PC-9 (cell line): ENCODE data around the gene ADAMTS16. TPM values are rescaled to one million over a fixed set of nuclear protein-coding genes. Genes with fewer than 3 reads are reported as not detected.

ENCODE experiments used
- BruUV-seq: library from RNA; stranded (reverse); fragments of 400-500 nt; replicated peaks from 2 replicates; lab custom pipeline; 2021; lab: Mats Ljungman, UMichigan
- CTCF ChIA-PET: fragments of 300-600 bp; sonication (Branson Sonifier 250); formaldehyde crosslinking; loops from one replicate; lab custom pipeline; 2022; ENCODE audit warnings: antibody characterized with exemption; lab: Charles Lee
- POLR2A ChIA-PET: fragments of 300-600 bp; sonication (Branson Sonifier 250); formaldehyde crosslinking; loops from one replicate; lab custom pipeline; 2022; ENCODE audit warnings: antibody characterized with exemption; ENCODE audit not compliant: unreplicated experiment; lab: Charles Lee
- DNase-seq, 2 experiments: peaks; one replicate each; pipeline versions ENCODE4 v3.0.0 to v3.0.0-alpha.2; 2015 to 2022; ENCODE audit warnings: mixed read lengths in 1 of 2
- H2AFZ ChIP-seq: fragments of 200-600 bp; sonication (generic); 2 replicates; pipeline ENCODE4 v1.8.1; 2017; ENCODE audit warnings: antibody characterized with exemption
- H3F3A ChIP-seq: fragments of 200-600 bp; sonication (generic); 2 replicates; pipeline ENCODE4 v1.8.1; 2017; ENCODE audit warnings: antibody characterized with exemption, mild to moderate bottlenecking, low read depth; ENCODE audit not compliant: insufficient read depth
- H3K27ac ChIP-seq: fragments of 200-600 bp; sonication (generic); 2 replicates; pipeline ENCODE4 v1.6.1; 2016; ENCODE audit warnings: mixed run types
- H3K27me3 ChIP-seq: fragments of 200-600 bp; sonication (generic); 2 replicates; pipeline ENCODE4 v1.6.1; 2016; ENCODE audit warnings: low read depth, mixed run types; ENCODE audit not compliant: insufficient read depth
- H3K36me3 ChIP-seq: fragments of 200-600 bp; sonication (generic); 2 replicates; pipeline ENCODE4 v1.6.1; 2016; ENCODE audit warnings: low read depth, mixed run types
- H3K4me1 ChIP-seq: fragments of 200-600 bp; sonication (generic); replicated peaks from 2 replicates; pipeline ENCODE4 v1.6.1; 2016; ENCODE audit warnings: mixed run types; ENCODE audit not compliant: insufficient read depth
- H3K4me2 ChIP-seq: fragments of 200-600 bp; sonication (generic); 2 replicates; pipeline ENCODE4 v1.6.1; 2017; ENCODE audit warnings: mixed run types
- H3K4me3 ChIP-seq: fragments of 200-600 bp; sonication (generic); 2 replicates; pipeline ENCODE4 v1.6.1; 2016; ENCODE audit warnings: mixed run types
- H3K79me2 ChIP-seq: fragments of 200-600 bp; sonication (generic); 2 replicates; pipeline ENCODE4 v1.6.1; 2017; ENCODE audit warnings: low read depth, mixed run types
- H3K9me2 ChIP-seq: fragments of 200-600 bp; sonication (generic); 2 replicates; pipeline ENCODE4 v1.8.1; 2017; ENCODE audit warnings: mild to moderate bottlenecking; ENCODE audit not compliant: insufficient read depth
- H3K9me3 ChIP-seq: fragments of 200-600 bp; sonication (generic); 2 replicates; pipeline ENCODE4 v1.8.1; 2016; ENCODE audit warnings: low read depth; ENCODE audit not compliant: insufficient read depth
- H4K20me1 ChIP-seq: fragments of 200-600 bp; sonication (generic); 2 replicates; pipeline ENCODE4 v1.8.1; 2017; ENCODE audit not compliant: insufficient read depth
- EZH2 ChIP-seq: fragments of 200-600 bp; sonication (generic); IDR thresholded peaks from 2 replicates; pipeline ENCODE4 v1.8.0; 2017; ENCODE audit warnings: antibody characterized with exemption, low read depth
- intact Hi-C: fragments of 100-400 bp; cut with micrococcal nuclease; formaldehyde crosslinking; loops from one replicate; pipeline ENCODE4 v1.10.0; 2022; ENCODE audit not compliant: unreplicated experiment
- total RNA-seq: library from RNA; stranded (reverse); gene quantifications from 2 replicates; pipeline ENCODE4 v1.2.3, GENCODE V29; 2021
- TF ChIP-seq, protein P1 (sequence below): fragments of 200-600 bp; sonication (generic); conservative IDR thresholded peaks from 2 replicates; pipeline ENCODE4 v1.6.1; 2017; ENCODE audit warnings: mixed run types, antibody characterized with exemption, mild to moderate bottlenecking, moderate library complexity

Gene ADAMTS16
- total RNA-seq, 1 experiment from 2014 or later, result 26.4 TPM

DNA sequence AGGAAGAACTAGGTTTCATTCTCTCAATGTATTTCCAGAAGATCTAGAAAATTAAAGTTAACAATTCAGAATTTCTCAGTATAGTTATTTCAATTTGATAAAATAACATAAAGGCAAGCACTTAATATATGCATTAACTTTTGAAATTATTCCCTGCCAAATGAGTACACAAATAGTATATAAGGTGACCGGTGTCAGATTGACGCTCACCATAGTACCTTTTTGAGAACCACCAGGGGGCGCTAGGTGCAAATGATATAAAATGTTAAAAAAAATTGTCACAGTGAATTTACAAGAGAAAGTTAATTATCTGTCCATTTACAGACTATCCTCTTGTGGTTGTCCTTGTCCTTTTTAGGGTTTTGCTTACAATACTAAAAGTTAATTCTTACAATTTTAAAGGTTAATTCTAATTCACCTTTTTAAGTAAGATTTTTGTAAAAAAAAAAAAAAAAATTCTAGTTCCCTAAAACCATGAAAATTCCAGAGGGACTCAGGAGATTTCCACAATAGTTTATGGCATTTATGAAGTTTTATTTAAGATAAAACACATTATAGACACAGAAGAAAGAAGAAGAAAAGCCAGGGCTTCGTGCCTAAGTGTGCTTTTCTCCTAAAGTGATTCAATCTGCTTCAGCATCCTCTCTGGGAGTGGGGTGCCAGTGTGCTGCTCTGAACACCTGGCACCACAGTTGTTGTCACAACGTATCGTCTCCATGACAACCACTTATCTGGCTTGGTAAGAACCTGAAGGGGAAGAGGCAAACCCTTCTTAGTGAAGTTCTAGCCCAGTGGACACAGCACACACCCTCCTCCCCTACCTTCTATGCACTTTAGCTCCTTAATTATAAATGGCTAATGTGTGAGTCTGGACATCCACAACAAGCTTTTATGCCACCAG is 1.7 kb downstream of the ADAMTS16 start:
- CTCF ChIA-PET, result interaction anchor here (0.6 to 0.8 kb wide), 3 partner anchors 254 to 444 kb away, joined by 3 to 7 read pairs (median 4); no protein-coding TSS in a partner anchor

DNA sequence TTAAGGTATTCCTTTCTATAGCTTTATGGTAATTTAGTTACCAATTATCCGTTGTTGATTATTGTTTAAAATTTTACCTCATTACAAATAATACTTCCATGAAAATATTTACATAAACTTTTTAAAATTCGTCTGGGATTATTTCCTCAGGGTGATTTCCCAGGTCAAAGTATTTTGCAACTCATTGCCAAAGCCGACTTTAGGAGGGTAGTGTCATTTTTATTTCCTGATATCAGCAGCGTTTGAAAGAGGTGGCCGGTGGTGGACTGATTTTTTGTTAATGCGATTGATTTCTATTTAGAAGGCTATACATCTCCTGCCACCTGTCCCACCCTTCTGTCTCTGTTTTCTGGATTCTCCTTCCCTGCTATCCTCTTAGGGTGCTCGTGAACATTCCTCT is 4.3 kb downstream of the ADAMTS16 start:
- Histone ChIP-seq H3K4me2 (no peak overlapping the region), H3F3A (peaks cover 30% of the 10 kb centered on the region), H3K9me2 (no peaks in the 10 kb centered on the region), H3K4me3 (no peak overlapping the region), H3K27ac (peak overlapping the region; percentile 92), H3K9me3 (peaks cover 11% of the 10 kb centered on the region), H3K36me3 (no peaks in the 10 kb centered on the region), H3K27me3 (no peaks in the 10 kb centered on the region), H2AFZ (no peak overlapping the region), H4K20me1 (no peaks in the 10 kb centered on the region), H3K4me1 (peaks cover 40% of the 10 kb centered on the region), H3K79me2 (peaks cover 30% of the 10 kb centered on the region)
- ChIA-PET POLR2A (no interaction called here), CTCF (interaction anchor here (0.7 to 1.0 kb wide), 2 partner anchors 26 to 200 kb away, joined by 3 read pairs; no protein-coding TSS in a partner anchor)
- intact Hi-C loops, result loop anchor here (5.0 to 10.0 kb wide), 2 partner anchors 277 to 1490 kb away; partner anchors contain the start of genes NSUN2 and SRD5A1
- DNase-seq, result no peak
- TF ChIP-seq EZH2, result no peak
- TF ChIP-seq, protein P1, sequence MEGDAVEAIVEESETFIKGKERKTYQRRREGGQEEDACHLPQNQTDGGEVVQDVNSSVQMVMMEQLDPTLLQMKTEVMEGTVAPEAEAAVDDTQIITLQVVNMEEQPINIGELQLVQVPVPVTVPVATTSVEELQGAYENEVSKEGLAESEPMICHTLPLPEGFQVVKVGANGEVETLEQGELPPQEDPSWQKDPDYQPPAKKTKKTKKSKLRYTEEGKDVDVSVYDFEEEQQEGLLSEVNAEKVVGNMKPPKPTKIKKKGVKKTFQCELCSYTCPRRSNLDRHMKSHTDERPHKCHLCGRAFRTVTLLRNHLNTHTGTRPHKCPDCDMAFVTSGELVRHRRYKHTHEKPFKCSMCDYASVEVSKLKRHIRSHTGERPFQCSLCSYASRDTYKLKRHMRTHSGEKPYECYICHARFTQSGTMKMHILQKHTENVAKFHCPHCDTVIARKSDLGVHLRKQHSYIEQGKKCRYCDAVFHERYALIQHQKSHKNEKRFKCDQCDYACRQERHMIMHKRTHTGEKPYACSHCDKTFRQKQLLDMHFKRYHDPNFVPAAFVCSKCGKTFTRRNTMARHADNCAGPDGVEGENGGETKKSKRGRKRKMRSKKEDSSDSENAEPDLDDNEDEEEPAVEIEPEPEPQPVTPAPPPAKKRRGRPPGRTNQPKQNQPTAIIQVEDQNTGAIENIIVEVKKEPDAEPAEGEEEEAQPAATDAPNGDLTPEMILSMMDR, result no peak
- BruUV-seq, result no TSS peak

More for the DNA sequence above, 1.7 kb downstream of the ADAMTS16 start:
- H3K79me2 ChIP-seq, result peaks cover 4% of the 10 kb centered on the region; the same call in 1 of the 2 replicates
- H3K27ac ChIP-seq, result no peak overlapping the region
- no peaks in the 10 kb centered on the region for H3K36me3 ChIP-seq
- POLR2A ChIA-PET, result no interaction called here
- TF ChIP-seq, protein P1, result peak; percentile 97
- no peak for TF ChIP-seq EZH2
- H3K9me3 ChIP-seq, result no peaks in the 10 kb centered on the region; the same call in 1 of the 2 replicates
- no peak overlapping the region for H3K4me3 ChIP-seq
- H3K9me2 ChIP-seq, result no peaks in the 10 kb centered on the region
- peaks cover 21% of the 10 kb centered on the region for H3F3A ChIP-seq
- peaks cover 20% of the 10 kb centered on the region for H3K4me1 ChIP-seq
- no TSS peak for BruUV-seq
- no peak overlapping the region for H3K4me2 ChIP-seq
- no peaks in the 10 kb centered on the region for H4K20me1 ChIP-seq
- peak; percentile 60 to 65 for DNase-seq
- intact Hi-C loops, result loop anchor here (1.0 to 10.0 kb wide), 5 partner anchors 198 to 1493 kb away; partner anchors contain the start of genes NSUN2 and SRD5A1
- no peak overlapping the region for H2AFZ ChIP-seq
- no peaks in the 10 kb centered on the region for H3K27me3 ChIP-seq

DNA sequence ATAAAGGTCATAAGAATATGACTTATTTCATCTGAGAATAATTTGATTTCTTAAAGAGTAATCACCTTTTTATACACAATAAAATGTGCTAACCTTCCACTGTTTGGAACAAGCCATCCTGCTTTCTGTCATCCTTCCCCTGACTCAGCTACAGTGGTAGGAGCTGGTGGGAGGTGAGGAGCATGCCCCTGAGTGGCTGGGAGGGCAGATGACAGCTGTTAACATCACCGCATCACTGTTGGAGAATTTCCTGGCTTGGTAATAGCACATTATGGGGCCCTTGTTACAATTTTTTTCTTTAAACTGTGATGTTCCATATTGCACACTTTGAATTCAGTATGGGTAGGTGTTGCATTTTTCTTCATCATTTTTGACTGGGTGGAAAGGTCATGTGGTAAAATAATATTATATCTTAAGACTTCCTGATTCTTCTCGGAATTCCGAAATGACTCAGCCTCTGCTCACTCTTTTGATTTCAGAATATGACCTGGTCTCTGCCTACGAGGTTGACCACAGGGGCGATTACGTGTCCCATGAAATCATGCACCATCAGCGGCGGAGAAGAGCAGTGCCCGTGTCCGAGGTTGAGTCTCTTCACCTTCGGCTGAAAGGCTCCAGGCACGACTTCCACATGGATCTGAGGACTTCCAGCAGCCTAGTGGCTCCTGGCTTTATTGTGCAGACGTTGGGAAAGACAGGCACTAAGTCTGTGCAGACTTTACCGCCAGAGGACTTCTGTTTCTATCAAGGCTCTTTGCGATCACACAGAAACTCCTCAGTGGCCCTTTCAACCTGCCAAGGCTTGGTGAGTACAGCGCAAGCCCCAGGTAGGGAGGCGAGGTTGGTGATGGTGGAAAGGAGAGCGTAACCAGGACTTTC is 5.8 kb downstream of the ADAMTS16 start:
- peak overlapping the region; percentile 90 for H3K4me2 ChIP-seq
- DNase-seq, result peak; percentile 96 to 99
- H3F3A ChIP-seq, result peaks cover 30% of the 10 kb centered on the region
- H3K27ac ChIP-seq, result peak overlapping the region; percentile 92
- H3K27me3 ChIP-seq, result no peaks in the 10 kb centered on the region
- CTCF ChIA-PET, result interaction anchor here (0.7 kb wide), 1 partner anchor 271 kb away, joined by 5 read pairs; no protein-coding TSS in a partner anchor
- peaks cover 12% of the 10 kb centered on the region for H3K36me3 ChIP-seq
- no peaks in the 10 kb centered on the region for H4K20me1 ChIP-seq
- no peak for TF ChIP-seq EZH2
- TF ChIP-seq, protein P1, result peak; percentile 9; the same call in 1 of the 2 replicates
- intact Hi-C loops, result loop anchor here (1.0 to 10.0 kb wide), 7 partner anchors 19 to 1489 kb away; partner anchors contain the start of genes ICE1, NSUN2 and SRD5A1
- H3K4me1 ChIP-seq, result peaks cover 40% of the 10 kb centered on the region
- peaks cover 25% of the 10 kb centered on the region for H3K9me3 ChIP-seq
- BruUV-seq, result no TSS peak
- H3K9me2 ChIP-seq, result no peaks in the 10 kb centered on the region
- H2AFZ ChIP-seq, result peak overlapping the region; percentile 77
- H3K4me3 ChIP-seq, result peak overlapping the region; percentile 63
- POLR2A ChIA-PET, result interaction anchor here (0.6 to 0.7 kb wide), 5 partner anchors 8 to 794 kb away, joined by 3 to 11 read pairs (median 5); no protein-coding TSS in a partner anchor
- peaks cover 44% of the 10 kb centered on the region for H3K79me2 ChIP-seq
